Hepatocyte (in vitro differentiated cells): Measurements from ENCODE around the gene CNTNAP2.

Experiments used
- CTCF ChIP-seq: fragments of 200-600 bp; sonication (generic); IDR thresholded peaks from 2 replicates; pipeline ENCODE4 v1.5.1; 2016; ENCODE audit warnings: antibody characterized with exemption, mild to moderate bottlenecking; ENCODE audit not compliant: poor library complexity
- EZH2 ChIP-seq: fragments of 200-600 bp; sonication (generic); IDR thresholded peaks from 2 replicates; pipeline ENCODE4 v1.6.1; 2016; ENCODE audit warnings: antibody characterized with exemption, mild to moderate bottlenecking, borderline replicate concordance
- EZH2phosphoT487 ChIP-seq: fragments of 200-600 bp; sonication (generic); IDR thresholded peaks from one replicate; pipeline ENCODE4 v1.6.1; 2018; ENCODE audit warnings: antibody characterized with exemption, mild to moderate bottlenecking, low read depth, moderate library complexity; ENCODE audit not compliant: unreplicated experiment, severe bottlenecking

DNA sequence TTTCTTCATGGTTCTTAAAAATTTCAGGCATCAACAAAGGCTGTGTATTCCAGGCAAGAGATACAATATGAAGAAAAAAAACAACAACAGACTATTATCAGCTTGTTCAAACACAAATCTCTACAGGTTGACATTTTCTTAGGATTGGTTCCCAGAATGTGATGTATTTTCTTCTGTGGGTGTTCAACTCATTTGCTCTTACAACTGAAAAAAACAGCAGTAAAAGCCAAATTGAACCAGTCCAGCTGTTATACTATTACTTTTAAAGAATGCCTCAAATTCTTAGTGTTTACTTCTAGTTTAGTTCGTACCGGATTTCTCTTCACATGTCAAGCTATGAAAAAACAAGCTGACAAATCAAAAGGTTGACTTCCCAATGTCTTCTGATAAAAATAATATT, 60.7 kb downstream of the CNTNAP2 start:
- TF ChIP-seq CTCF, result no peak
- no peak for TF ChIP-seq EZH2phosphoT487
- no peak for TF ChIP-seq EZH2
